ENCODE results near the gene RADIL. TPM values are rescaled to one million over a fixed set of nuclear protein-coding genes. Genes with fewer than 3 reads are reported as not detected.

The RADIL gene
- total RNA-seq, 1 donor from 2014 or later: 0.86 TPM

GRCh38 chr7:4797858-4798705 is 85.4 kb downstream of the RADIL start:
- Histone ChIP-seq H3K27me3 (ENCODE audit: insufficient read depth, low read length) (no peaks in the 10 kb centered on the region), H3K9me3 (ENCODE audit: insufficient read depth, low read depth, low read length) (no peaks in the 10 kb centered on the region), H3K36me3 (ENCODE audit: insufficient read depth, low read length) (no peaks in the 10 kb centered on the region), H3K9ac (ENCODE audit: low read length) (no peak overlapping the region), H4K20me1 (ENCODE audit: insufficient read depth, low read length) (no peaks in the 10 kb centered on the region), H2AFZ (ENCODE audit: low read depth, low read length) (no peak overlapping the region), H3K79me2 (ENCODE audit: insufficient read depth, low read length) (no peaks in the 10 kb centered on the region), H3K27ac (ENCODE audit: low read depth, low read length) (no peak overlapping the region), H3K4me1 (ENCODE audit: insufficient read depth, low read length) (peaks cover 14% of the 10 kb centered on the region), H3K4me2 (ENCODE audit: low read length) (no peak overlapping the region), H3K4me3 (ENCODE audit: insufficient read depth, low read depth, low read length) (no peak overlapping the region)
- H3K9me3 Mint-ChIP-seq (ENCODE audit: unreplicated experiment): peaks cover 4% of the 10 kb centered on the region
- FAIRE-seq: no peak
- H3K4me3 Mint-ChIP-seq (ENCODE audit: unreplicated experiment): no peak overlapping the region
- peaks cover 12% of the 10 kb centered on the region for H3K4me1 Mint-ChIP-seq (ENCODE audit: low read depth, unreplicated experiment)
- TF ChIP-seq, protein P1, sequence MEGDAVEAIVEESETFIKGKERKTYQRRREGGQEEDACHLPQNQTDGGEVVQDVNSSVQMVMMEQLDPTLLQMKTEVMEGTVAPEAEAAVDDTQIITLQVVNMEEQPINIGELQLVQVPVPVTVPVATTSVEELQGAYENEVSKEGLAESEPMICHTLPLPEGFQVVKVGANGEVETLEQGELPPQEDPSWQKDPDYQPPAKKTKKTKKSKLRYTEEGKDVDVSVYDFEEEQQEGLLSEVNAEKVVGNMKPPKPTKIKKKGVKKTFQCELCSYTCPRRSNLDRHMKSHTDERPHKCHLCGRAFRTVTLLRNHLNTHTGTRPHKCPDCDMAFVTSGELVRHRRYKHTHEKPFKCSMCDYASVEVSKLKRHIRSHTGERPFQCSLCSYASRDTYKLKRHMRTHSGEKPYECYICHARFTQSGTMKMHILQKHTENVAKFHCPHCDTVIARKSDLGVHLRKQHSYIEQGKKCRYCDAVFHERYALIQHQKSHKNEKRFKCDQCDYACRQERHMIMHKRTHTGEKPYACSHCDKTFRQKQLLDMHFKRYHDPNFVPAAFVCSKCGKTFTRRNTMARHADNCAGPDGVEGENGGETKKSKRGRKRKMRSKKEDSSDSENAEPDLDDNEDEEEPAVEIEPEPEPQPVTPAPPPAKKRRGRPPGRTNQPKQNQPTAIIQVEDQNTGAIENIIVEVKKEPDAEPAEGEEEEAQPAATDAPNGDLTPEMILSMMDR (IDR thresholded peaks at IDR 0.05; ENCODE audit: insufficient read depth, low read depth, low read length): peak; percentile 43
- TF ChIP-seq EZH2 (IDR thresholded peaks at IDR 0.05; ENCODE audit: insufficient read depth, low read length): no peak
- H3K27me3 Mint-ChIP-seq (ENCODE audit: low read depth, unreplicated experiment): peaks cover 7% of the 10 kb centered on the region
- peaks cover 13% of the 10 kb centered on the region for H3K36me3 Mint-ChIP-seq (ENCODE audit: low read depth, unreplicated experiment)
- H3K27ac Mint-ChIP-seq (ENCODE audit: unreplicated experiment): no peak overlapping the region
- DNase-seq (ENCODE audit: low read depth): no peak

GRCh38 chr7:4796453-4796852 is 87.1 kb downstream of the RADIL start:
- Histone ChIP-seq H3K4me2 (ENCODE audit: low read length) (no peak overlapping the region), H3K79me2 (ENCODE audit: insufficient read depth, low read length) (no peaks in the 10 kb centered on the region), H3K4me3 (ENCODE audit: insufficient read depth, low read depth, low read length) (no peak overlapping the region), H4K20me1 (ENCODE audit: insufficient read depth, low read length) (no peaks in the 10 kb centered on the region), H3K4me1 (ENCODE audit: insufficient read depth, low read length) (peaks cover 14% of the 10 kb centered on the region), H3K9me3 (ENCODE audit: insufficient read depth, low read depth, low read length) (no peaks in the 10 kb centered on the region), H3K9ac (ENCODE audit: low read length) (no peak overlapping the region), H2AFZ (ENCODE audit: low read depth, low read length) (no peak overlapping the region), H3K27me3 (ENCODE audit: insufficient read depth, low read length) (no peaks in the 10 kb centered on the region), H3K27ac (ENCODE audit: low read depth, low read length) (no peak overlapping the region), H3K36me3 (ENCODE audit: insufficient read depth, low read length) (no peaks in the 10 kb centered on the region)
- no peak for FAIRE-seq
- H3K27ac Mint-ChIP-seq (ENCODE audit: unreplicated experiment): peak overlapping the region; percentile 4
- H3K36me3 Mint-ChIP-seq (ENCODE audit: low read depth, unreplicated experiment): peaks cover 17% of the 10 kb centered on the region
- peaks cover 4% of the 10 kb centered on the region for H3K9me3 Mint-ChIP-seq (ENCODE audit: unreplicated experiment)
- TF ChIP-seq, protein P1 (IDR thresholded peaks at IDR 0.05; ENCODE audit: insufficient read depth, low read depth, low read length): no peak
- TF ChIP-seq EZH2 (IDR thresholded peaks at IDR 0.05; ENCODE audit: insufficient read depth, low read length): no peak
- H3K4me1 Mint-ChIP-seq (ENCODE audit: low read depth, unreplicated experiment): peaks cover 12% of the 10 kb centered on the region
- peak overlapping the region; percentile 40 for H3K4me3 Mint-ChIP-seq (ENCODE audit: unreplicated experiment)
- DNase-seq (ENCODE audit: low read depth): no peak
- peaks cover 7% of the 10 kb centered on the region for H3K27me3 Mint-ChIP-seq (ENCODE audit: low read depth, unreplicated experiment)
